Colonic mucosa (tissue), 4 donors: ENCODE measurements around the gene ROR1. TPM values are rescaled to one million over a fixed set of nuclear protein-coding genes. Genes with fewer than 3 reads are reported as not detected.

ENCODE experiments used
- DNase-seq: peaks from one replicate; pipeline ENCODE4 v3.0.0-alpha.2; 2020
- H3K27ac ChIP-seq: fragments of 200-600 bp; one replicate; pipeline ENCODE4 v1.8.0; 2021
- H3K27me3 ChIP-seq: fragments of 200-600 bp; one replicate; pipeline ENCODE4 v1.8.0; 2021
- H3K36me3 ChIP-seq: fragments of 200-600 bp; one replicate; pipeline ENCODE4 v1.8.0; 2021
- H3K4me1 ChIP-seq: fragments of 200-600 bp; one replicate; pipeline ENCODE4 v1.8.0; 2021; ENCODE audit warnings: mild to moderate bottlenecking
- H3K4me3 ChIP-seq: fragments of 200-600 bp; one replicate; pipeline ENCODE4 v1.8.0; 2021
- H3K9ac ChIP-seq, 2 donors: one replicate each; pipeline ENCODE4 v1.7.0; 2013; ENCODE audit warnings: control low read depth in 2 of 2, low read depth in 2 of 2, low read length in 2 of 2
- H3K9me3 ChIP-seq: fragments of 200-600 bp; one replicate; pipeline ENCODE4 v1.8.0; 2021
- CTCF ChIP-seq: fragments of 200-600 bp; IDR thresholded peaks from one replicate; pipeline ENCODE4 v1.8.0; 2022; ENCODE audit warnings: antibody characterized with exemption, mild to moderate bottlenecking
- intact Hi-C: fragments of 100-400 bp; cut with DNase I; formaldehyde crosslinking; loops from one replicate; pipeline ENCODE4 v1.14.1; 2022
- total RNA-seq, 2 donors: library from RNA; stranded (reverse); fragmentation: NEBNext Ultra II Directional in 1 of 2; extraction: Animal tissue kit (Norgen Biotek cat#: 25700) in 1 of 2; gene quantifications; one replicate each; pipeline ENCODE4 v1.2.1, GENCODE V29; 2021
- donor health status: healthy.
- donor health status: DM: no; HTN: no; CAD: no.
- donor health status: DM: no; HTN: no; CAD: no.

Gene ROR1
- total RNA-seq, 2 donors from 2014 or later: 5.1 to 6.8 TPM

GRCh38 chr1:63871463-63871862, 97.6 kb downstream of the ROR1 start:
- H3K27me3 ChIP-seq: no peaks in the 10 kb centered on the region
- no peak for DNase-seq
- no peak overlapping the region for H3K4me3 ChIP-seq
- no peaks in the 10 kb centered on the region for H3K36me3 ChIP-seq
- TF ChIP-seq CTCF: no peak
- H3K9me3 ChIP-seq: no peaks in the 10 kb centered on the region
- intact Hi-C loops: no loop called here
- no peaks in the 10 kb centered on the region for H3K4me1 ChIP-seq
- no peak overlapping the region for H3K9ac ChIP-seq
- H3K27ac ChIP-seq: no peak overlapping the region

GRCh38 chr1:63873751-63874150, 99.9 kb downstream of the ROR1 start:
- H3K36me3 ChIP-seq: no peaks in the 10 kb centered on the region
- no peaks in the 10 kb centered on the region for H3K27me3 ChIP-seq
- no peak for DNase-seq
- no peak overlapping the region for H3K9ac ChIP-seq
- intact Hi-C loops: no loop called here
- no peaks in the 10 kb centered on the region for H3K4me1 ChIP-seq
- H3K4me3 ChIP-seq: no peak overlapping the region
- H3K9me3 ChIP-seq: no peaks in the 10 kb centered on the region
- TF ChIP-seq CTCF: no peak
- H3K27ac ChIP-seq: no peak overlapping the region

GRCh38 chr1:63874278-63874880, 100.6 kb downstream of the ROR1 start:
- Histone ChIP-seq H3K27me3 (no peaks in the 10 kb centered on the region), H3K36me3 (no peaks in the 10 kb centered on the region), H3K4me3 (no peak overlapping the region), H3K9ac (no peak overlapping the region), H3K4me1 (no peaks in the 10 kb centered on the region), H3K27ac (no peak overlapping the region), H3K9me3 (no peaks in the 10 kb centered on the region)
- intact Hi-C loops: no loop called here
- no peak for TF ChIP-seq CTCF
- DNase-seq: no peak

- no peaks in the 10 kb centered on the region for H3K9me3 ChIP-seq
- no peak for TF ChIP-seq CTCF
- no peaks in the 10 kb centered on the region for H3K4me1 ChIP-seq
- H3K36me3 ChIP-seq: no peaks in the 10 kb centered on the region
- no peak overlapping the region for H3K27ac ChIP-seq
- no peaks in the 10 kb centered on the region for H3K27me3 ChIP-seq
- no peak overlapping the region for H3K4me3 ChIP-seq
- no peak for DNase-seq
- H3K9ac ChIP-seq: no peak overlapping the region
- intact Hi-C loops: no loop called here
Measured at GRCh38 chr1:63875636-63876035, 101.8 kb downstream of the ROR1 start.

- Histone ChIP-seq H3K36me3 (no peaks in the 10 kb centered on the region), H3K27me3 (no peaks in the 10 kb centered on the region), H3K9me3 (no peaks in the 10 kb centered on the region), H3K4me3 (no peak overlapping the region), H3K27ac (no peak overlapping the region), H3K9ac (no peak overlapping the region), H3K4me1 (no peaks in the 10 kb centered on the region)
- DNase-seq: no peak
- intact Hi-C loops: no loop called here
- no peak for TF ChIP-seq CTCF
Measured at GRCh38 chr1:63877021-63877767, 103.4 kb downstream of the ROR1 start.
